Natural killer cell (primary cell): ENCODE measurements around the gene CORO7. TPM values are rescaled to one million over a fixed set of nuclear protein-coding genes. Genes with fewer than 3 reads are reported as not detected.

ENCODE experiments used
- ATAC-seq, 3 donors: fragments of 150-1000 bp in 2 of 3; fragments of 200-7000 bp in 1 of 3; cut with Tn5 transposase; 1 replicate in 1 of 3; 2 replicates in 2 of 3; pipeline ENCODE4 v1.10.0; 2021; ENCODE audit warnings: mild to moderate bottlenecking in 2 of 3, moderate library complexity in 2 of 3
- DNase-seq, 2 donors: peaks; one replicate each; pipeline versions ENCODE4 v3.0.0 to v3.0.0-alpha.2; 2013 to 2021; ENCODE audit warnings: mixed read lengths in 1 of 2
- H3K27ac ChIP-seq: one replicate; pipeline ENCODE4 v1.5.1; 2013; ENCODE audit warnings: mild to moderate bottlenecking, low read length
- H3K27me3 ChIP-seq: one replicate; pipeline ENCODE4 v1.6.1; 2013; ENCODE audit warnings: low read length; ENCODE audit not compliant: control insufficient read depth, insufficient read depth
- H3K36me3 ChIP-seq: one replicate; pipeline ENCODE4 v1.6.1; 2013; ENCODE audit warnings: low read length; ENCODE audit not compliant: control insufficient read depth, insufficient read depth
- H3K4me1 ChIP-seq: one replicate; pipeline ENCODE4 v1.6.1; 2013; ENCODE audit warnings: low read length; ENCODE audit not compliant: control insufficient read depth, insufficient read depth
- H3K4me3 ChIP-seq: one replicate; pipeline ENCODE4 v1.5.1; 2013; ENCODE audit warnings: low read length
- H3K9me3 ChIP-seq: one replicate; pipeline ENCODE4 v1.6.1; 2013; ENCODE audit warnings: low read length; ENCODE audit not compliant: control insufficient read depth, insufficient read depth
- H3K27ac Mint-ChIP-seq, 2 donors: one replicate each; pipeline ENCODE4 v1.8.0; 2022; ENCODE audit warnings: mild to moderate bottlenecking in 2 of 2, mixed read lengths in 2 of 2, moderate library complexity in 1 of 2
- H3K27me3 Mint-ChIP-seq, 2 donors: one replicate each; pipeline ENCODE4 v1.8.0; 2022; ENCODE audit warnings: low read depth in 2 of 2, mixed read lengths in 2 of 2
- H3K36me3 Mint-ChIP-seq: one replicate; pipeline ENCODE4 v1.8.0; 2022; ENCODE audit warnings: mixed read lengths
- H3K4me1 Mint-ChIP-seq, 2 donors: one replicate each; pipeline ENCODE4 v1.8.0; 2022; ENCODE audit warnings: mixed read lengths in 2 of 2
- H3K4me3 Mint-ChIP-seq: one replicate; pipeline ENCODE4 v1.8.0; 2022; ENCODE audit warnings: mild to moderate bottlenecking, moderate library complexity, mixed read lengths
- H3K9me3 Mint-ChIP-seq, 2 donors: one replicate each; pipeline ENCODE4 v1.8.0; 2022; ENCODE audit warnings: mixed read lengths in 2 of 2
- CTCF ChIP-seq: fragments of 200-600 bp; IDR thresholded peaks from one replicate; pipeline ENCODE4 v1.8.0; 2022; ENCODE audit warnings: antibody characterized with exemption
- WGBS: methylation state at CpG from one replicate; pipeline ENCODE4 v1.1.7; 2013; ENCODE audit warnings: missing lambda C conversion rate; ENCODE audit not compliant: insufficient coverage; 5-methylcytosine and 5-hydroxymethylcytosine counted together
- intact Hi-C: fragments of 100-400 bp; cut with micrococcal nuclease; formaldehyde crosslinking; loops from one replicate; pipeline ENCODE4 v1.14.2; 2022
- total RNA-seq, 4 donors: library from RNA; stranded (reverse); fragments of 120-200 nt in 1 of 4; gene quantifications; one replicate each; pipeline versions ENCODE4 v1.2.3 to v1.2.4, GENCODE V29; 2013 to 2022

CORO7 gene
- 100 to 1,000 TPM; 335 to 425 (median 415) TPM for total RNA-seq
- total RNA-seq (2013) = 97.4 TPM

- DNase-seq (peak; percentile 98 to 99), ATAC-seq (peak; percentile 81 to 94 (median 81))
- Mint-ChIP-seq H3K4me3 (peak within 1 kb of the TSS; percentile 95), H3K27me3 (no peaks in the 10 kb centered on the region), H3K9me3 (no peaks in the 10 kb centered on the region), H3K27ac (peak within 1 kb of the TSS; percentile 92 to 95), H3K36me3 (no peaks in the 10 kb centered on the region), H3K4me1 (peaks cover 29 to 40% of the 10 kb centered on the region in 2 donors)
- Histone ChIP-seq H3K27me3 (no peaks in the 10 kb centered on the region), H3K4me3 (peak within 1 kb of the TSS; percentile 49), H3K9me3 (no peaks in the 10 kb centered on the region), H3K27ac (peak within 1 kb of the TSS; percentile 88), H3K4me1 (peaks cover 49% of the 10 kb centered on the region), H3K36me3 (peaks cover 19% of the 10 kb centered on the region)
- WGBS = under 1% methylated on average over 87 of the region's 92 CpGs
- TF ChIP-seq CTCF = no peak
- intact Hi-C loops = loop anchor here (1.0 to 10.0 kb wide), 3 partner anchors 9 to 198 kb away; partner anchors contain the start of genes DNAJA3 and UBALD1
Observed at GRCh38 chr16:4416200-4417032, at the start of gene CORO7. CORO7 (minus strand) TSS chr16:4416596; CDS start chr16:4416518, 78 bp downstream.

GRCh38 chr16:4463522-4464163 lies 47.2 kb upstream of the CORO7 start:
- Mint-ChIP-seq H3K4me1 (peaks cover 38 to 43% of the 10 kb centered on the region in 2 donors), H3K36me3 (no peaks in the 10 kb centered on the region), H3K27me3 (no peaks in the 10 kb centered on the region), H3K4me3 (peak overlapping the region; percentile 64), H3K9me3 (no peaks in the 10 kb centered on the region), H3K27ac (peak overlapping the region; percentile 74 to 97)
- Histone ChIP-seq H3K4me3 (no peak overlapping the region), H3K36me3 (peaks cover 20% of the 10 kb centered on the region), H3K9me3 (no peaks in the 10 kb centered on the region), H3K4me1 (peaks cover 56% of the 10 kb centered on the region), H3K27me3 (no peaks in the 10 kb centered on the region), H3K27ac (no peak overlapping the region)
- ATAC-seq (no peak), DNase-seq (no peak)
- WGBS = 95% methylated on average over 22 of the region's 22 CpGs
- no peak for TF ChIP-seq CTCF
- intact Hi-C loops = no loop called here

GRCh38 chr16:4461250-4462085 lies 45.1 kb upstream of the CORO7 start:
- Mint-ChIP-seq H3K4me1 (peaks cover 32 to 41% of the 10 kb centered on the region in 2 donors), H3K4me3 (no peak overlapping the region), H3K27me3 (no peaks in the 10 kb centered on the region), H3K9me3 (no peaks in the 10 kb centered on the region), H3K27ac (peak overlapping the region in 1 of 2 donors; percentile 3), H3K36me3 (no peaks in the 10 kb centered on the region)
- intact Hi-C loops = no loop called here
- no peak overlapping the region for H3K27ac ChIP-seq
- H3K9me3 ChIP-seq = no peaks in the 10 kb centered on the region
- peaks cover 45% of the 10 kb centered on the region for H3K4me1 ChIP-seq
- 95% methylated on average over 26 of the region's 27 CpGs for WGBS
- ATAC-seq (no peak), DNase-seq (no peak)
- no peak for TF ChIP-seq CTCF
- no peaks in the 10 kb centered on the region for H3K27me3 ChIP-seq
- H3K36me3 ChIP-seq = peaks cover 24% of the 10 kb centered on the region
- no peak overlapping the region for H3K4me3 ChIP-seq
